Amniotic stem cell (primary cell): ENCODE measurements around the gene ZW10.
"Not testable (repeated sequence)": the region's sequence is repeated elsewhere in the genome, so short reads cannot be mapped to it uniquely, and the experiment has no call there.

Source experiments
- DNase-seq: peaks from one replicate; lab custom pipeline; 2025; lab: John Stamatoyannopoulos, UW

Gene ZW10

GRCh38 chr11:113752932-113753331, 20.6 kb downstream of the ZW10 start:
- DNase-seq: no peak

GRCh38 chr11:113736323-113736722, 37.2 kb downstream of the ZW10 start:
- no peak for DNase-seq

- no peak for DNase-seq
These were observed 41.4 kb downstream of the ZW10 start for GRCh38 chr11:113732092-113732491.

DNA sequence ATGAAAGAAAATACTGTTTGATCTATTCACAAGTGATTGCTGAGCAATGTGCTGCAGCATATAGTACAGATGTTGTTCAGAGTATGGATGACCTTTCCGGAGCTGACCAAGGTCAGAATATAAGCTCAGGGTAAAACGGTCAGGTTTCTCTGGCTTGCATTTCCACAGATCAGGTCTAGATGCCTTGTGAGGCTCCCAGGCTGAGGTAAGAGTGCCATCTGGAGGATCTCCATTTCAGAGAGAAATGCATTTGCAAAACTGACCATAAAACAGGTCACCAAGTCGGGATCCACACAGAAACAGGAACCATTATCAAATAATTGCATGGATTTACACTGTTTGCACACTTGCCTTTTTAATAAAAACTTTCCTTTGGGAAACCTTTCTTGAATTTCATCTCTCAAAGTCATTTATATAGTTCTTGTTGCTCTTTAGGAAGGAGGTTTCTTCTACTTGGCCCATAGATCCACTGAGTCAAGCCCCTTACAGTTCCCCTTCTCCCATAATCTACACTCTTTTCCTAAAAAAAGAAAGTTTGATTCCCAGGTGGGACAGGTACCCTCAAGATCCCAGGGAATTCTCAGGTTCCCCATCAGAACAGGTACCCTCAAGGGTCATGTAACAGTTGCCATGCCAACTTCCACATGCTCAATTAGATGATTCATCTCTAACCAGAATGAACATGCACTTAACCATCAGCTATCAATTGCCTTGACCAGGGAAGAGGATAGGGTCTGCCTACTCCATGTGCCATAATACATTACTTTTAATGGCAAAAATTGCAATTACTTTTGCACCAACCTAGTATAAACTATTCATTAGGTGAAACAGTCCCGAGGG, 42.4 kb downstream of the ZW10 start:
- peak; percentile 19 for DNase-seq

DNA sequence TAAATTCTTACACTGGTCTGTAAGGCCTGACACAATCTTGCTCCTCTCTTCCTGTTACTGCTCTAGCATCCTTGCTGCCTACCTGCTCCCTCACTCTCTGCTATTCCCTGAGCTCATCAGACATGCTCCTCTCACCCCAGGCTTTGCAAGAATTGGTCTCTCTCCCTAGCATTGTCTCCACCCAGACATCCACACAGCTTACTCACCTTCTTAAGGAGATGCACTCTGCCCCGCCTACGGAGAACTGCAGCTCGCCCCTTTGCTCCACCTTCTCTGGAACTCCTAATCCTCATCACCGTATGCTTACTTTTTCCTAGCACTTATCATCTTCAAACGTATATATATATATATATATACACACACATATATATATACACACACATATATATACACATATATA, 44.0 kb downstream of the ZW10 start:
- no peak for DNase-seq

DNA sequence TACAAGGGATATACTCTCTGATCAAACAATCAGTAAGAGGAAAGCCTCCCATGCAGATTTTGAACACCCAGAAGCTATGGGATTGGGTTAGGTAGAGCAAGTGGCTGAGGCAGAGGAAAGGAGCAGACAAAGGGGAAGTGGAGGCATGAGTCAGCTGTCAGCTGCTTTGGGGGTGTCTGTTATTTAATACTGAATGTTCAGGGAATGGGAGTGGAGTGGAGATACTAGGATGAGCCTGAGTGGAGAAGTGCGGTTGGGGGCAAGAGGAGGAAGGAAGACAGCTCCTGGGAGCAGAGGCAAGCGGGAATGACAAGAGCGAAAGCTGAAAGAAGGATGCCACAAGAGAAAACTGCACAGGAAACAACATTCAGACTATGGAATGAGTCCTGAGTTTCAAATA, 44.7 kb downstream of the ZW10 start:
- no peak for DNase-seq

DNA sequence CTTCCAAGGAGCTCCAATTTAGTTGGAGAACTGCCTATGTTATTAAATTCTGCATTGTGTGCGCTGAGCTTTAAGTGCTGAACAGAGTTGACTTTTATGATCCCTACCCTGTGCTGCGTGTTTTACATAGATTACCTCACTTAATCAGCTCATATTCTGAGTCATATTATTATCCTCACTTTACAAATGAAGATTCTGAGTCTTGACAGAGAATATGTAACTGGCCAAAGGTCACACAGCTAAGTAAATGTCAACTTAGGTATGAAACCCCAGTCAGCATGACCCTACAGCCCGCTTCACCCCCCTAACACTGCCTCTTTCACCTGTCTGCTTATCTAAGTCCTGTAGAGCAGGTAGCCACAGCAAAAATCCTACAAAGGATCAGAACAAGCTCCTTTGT, 47.6 kb downstream of the ZW10 start:
- no peak for DNase-seq

DNA sequence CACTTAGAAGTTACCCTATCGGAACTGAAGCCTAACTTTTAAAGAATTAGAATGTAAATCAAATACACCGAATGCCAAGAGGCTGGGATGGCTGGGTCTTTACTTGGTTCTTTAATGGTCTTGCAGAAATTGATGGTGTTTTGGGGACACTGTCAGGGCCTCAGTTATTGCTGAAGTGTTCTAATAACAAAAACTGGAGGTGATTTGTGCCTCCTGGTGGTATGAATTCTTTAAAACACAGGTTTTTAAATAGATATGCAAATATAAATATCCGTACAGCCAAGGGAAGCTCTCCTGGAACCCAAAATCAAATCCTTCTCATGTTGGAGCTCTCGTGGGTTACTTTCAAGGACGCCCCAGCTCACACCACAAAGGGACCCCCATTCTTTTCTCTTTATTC, 48.1 kb downstream of the ZW10 start:
- no peak for DNase-seq

- DNase-seq: no peak
These were observed 48.7 kb downstream of the ZW10 start for GRCh38 chr11:113724778-113725177.

DNA sequence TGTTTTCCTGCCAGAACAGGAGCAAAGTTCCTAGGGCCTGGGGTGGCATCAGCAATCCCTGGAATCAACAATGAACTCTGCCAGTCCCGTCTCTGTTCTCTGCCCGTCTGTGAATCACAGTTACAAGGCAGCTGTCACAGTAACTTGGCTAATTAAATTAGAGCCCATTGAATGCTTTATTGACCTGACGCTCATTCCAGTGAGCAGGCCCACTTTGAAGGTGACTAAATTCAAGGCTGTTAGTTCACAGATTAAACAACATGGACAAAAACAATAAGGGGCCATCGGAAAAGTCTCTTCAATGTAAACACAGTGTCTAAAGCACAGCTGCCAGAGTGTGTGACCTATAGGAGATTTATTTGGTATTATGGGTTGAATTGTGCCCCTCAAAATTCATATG, 49.7 kb downstream of the ZW10 start:
- DNase-seq: no peak

DNA sequence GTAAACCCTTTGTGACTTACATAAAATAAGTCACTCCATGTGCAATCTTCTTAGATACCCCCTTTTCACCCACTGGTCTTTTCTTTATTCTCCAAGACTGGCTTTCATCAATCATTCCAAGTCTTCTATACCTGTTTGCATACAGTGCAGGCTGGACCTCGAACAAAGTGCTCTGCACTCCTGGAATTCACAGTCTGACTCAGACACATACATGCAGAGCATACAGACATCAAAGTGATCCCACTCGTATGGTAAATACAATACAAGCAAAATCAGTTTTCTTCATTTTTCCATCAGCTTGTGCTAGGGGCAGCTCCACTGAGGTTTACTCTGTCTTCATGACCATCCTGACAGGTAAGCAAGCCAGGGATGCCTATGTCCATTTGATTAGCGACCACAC, 50.6 kb downstream of the ZW10 start:
- no peak for DNase-seq

DNA sequence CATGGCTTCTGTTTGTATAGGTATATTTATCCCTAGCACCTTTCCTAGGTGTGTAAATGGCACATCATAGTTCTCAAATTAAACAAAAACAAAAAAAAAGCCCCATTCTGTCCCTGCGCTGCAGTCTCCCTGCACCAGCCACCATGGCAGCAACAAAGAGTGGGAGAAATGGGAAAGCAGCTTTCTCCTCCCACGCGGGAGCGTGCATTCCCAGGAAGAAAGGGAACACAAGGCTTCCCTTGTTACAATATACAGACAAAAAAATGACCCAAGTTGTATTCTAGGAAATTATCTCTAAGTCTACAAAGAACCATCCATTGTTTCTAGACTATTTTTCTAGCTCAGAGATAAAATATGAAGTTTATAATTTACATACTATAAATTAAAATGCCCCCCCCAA, 51.3 kb downstream of the ZW10 start:
- no peak for DNase-seq

GRCh38 chr11:113721462-113722066, 51.9 kb downstream of the ZW10 start:
- no peak for DNase-seq

- not testable (repeated sequence) for DNase-seq
These were observed 53.0 kb downstream of the ZW10 start for GRCh38 chr11:113720478-113720877.

- no peak for DNase-seq
These were observed 57.4 kb downstream of the ZW10 start for GRCh38 chr11:113715882-113716625.

- DNase-seq: no peak
These were observed 58.2 kb downstream of the ZW10 start for GRCh38 chr11:113715273-113715672.

DNA sequence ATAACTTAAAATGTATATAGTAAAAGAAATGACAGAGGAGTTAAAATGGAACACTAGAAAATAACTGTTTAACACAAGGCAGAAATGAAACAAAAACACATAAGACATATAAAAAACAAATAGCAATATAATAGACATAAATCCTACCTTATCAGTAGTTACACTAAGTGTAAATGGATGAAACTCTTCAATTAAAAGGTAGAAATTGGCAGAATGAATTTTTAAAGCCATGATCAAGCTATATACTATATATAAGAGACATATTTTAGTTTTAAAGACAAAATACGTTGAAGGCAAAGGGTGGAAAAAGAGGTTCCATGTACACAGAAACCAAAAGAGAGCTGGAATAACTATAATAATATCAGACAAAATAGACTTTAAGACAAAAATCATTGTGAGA, 62.5 kb downstream of the ZW10 start:
- no peak for DNase-seq

DNA sequence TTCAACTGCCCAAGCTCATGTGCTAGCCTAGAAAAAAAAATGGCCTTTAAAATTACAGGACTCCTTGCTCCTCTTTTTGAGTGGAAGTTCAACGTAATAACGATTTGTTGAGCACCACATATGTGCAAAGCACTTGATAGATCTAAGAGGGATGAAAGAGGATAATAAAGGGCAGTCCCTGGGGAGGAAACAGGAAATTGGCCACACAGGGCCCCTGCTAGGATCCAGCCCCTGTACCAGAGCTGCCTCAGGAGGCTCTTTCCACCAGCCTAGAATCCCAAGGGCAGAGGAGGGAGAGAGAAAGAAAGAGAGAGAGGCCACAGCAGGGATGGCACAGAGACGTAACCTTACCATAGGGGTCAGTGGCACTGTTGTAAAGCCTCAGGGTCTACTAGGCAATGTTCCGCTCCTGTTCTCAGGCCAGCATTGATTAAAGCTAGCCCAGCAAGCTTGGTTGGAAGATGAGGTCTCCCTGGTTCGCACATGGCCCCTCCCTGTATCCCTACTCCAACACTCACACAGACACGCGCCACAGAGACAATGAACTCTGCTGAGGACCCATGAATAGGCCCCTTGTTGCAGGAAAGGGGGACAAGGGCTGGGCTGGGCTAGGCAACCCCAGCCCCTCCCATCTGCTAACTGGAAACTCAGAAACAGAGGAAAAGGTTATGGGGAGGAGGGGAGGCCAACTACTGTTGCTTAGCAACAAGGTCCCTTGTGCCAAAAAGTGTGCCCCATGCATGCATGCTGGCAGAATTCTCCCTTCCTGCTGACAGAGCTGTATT, 67.4 kb downstream of the ZW10 start, which contains the start of gene TMPRSS5:
Gene TMPRSS5 (minus strand): TSS at position 438 of the 785 bp plus-strand sequence. CDS start 84 bp downstream, at position 354.
- no peak for DNase-seq

DNA sequence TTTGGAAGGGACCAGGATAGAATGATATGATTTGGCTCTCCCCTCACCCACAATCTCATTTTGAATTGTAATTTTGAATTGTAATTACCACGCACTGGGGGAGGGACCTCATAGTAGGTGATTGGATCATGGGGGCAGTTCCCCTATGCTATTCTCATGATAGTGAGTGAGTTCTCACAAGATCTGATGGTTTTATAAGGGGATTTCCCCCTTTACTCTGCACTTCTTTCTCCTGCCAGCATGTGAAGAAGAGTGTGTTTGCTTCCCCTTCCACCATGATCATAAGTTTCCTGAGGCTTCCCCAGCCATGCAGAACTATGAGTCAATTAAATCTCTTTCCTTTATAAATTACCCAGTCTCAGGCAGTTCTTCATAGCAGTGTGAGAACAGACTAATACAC, 69.9 kb downstream of the ZW10 start:
- DNase-seq: not testable (repeated sequence)

GRCh38 chr11:113701491-113701890, 72.0 kb downstream of the ZW10 start:
- no peak for DNase-seq

- DNase-seq: no peak
These were observed 75.0 kb downstream of the ZW10 start for GRCh38 chr11:113698515-113698914.

DNA sequence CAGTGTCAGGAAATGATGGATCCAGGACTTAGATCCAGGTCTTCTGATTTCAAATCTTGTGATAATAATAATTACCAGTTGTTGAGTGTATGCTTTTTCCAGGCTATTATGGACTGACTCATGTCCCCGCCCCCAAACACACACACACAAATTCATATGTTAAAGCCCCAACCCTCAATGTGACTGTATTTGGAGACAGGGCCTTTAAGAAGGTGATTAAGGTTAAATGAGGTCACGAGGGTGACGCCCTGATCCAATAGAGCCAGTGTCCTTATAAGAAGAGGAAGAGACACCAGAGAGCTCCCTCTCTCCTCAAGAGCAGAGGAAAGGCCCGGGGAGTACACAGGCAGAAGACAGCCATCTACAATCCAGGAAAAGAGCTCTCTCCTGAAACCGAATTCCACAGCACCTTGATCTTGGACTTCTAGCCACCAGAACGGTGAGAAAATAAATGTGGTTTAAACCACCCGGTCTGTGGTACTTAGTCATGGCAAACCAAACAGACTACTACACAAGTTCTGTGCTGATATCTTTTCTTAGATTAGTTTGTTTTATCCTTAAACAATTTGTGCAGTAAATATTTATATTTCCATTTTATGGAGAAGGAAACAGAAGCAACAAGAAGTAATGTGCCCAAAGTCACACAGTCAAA, 75.6 kb downstream of the ZW10 start:
- DNase-seq: no peak
